Thymus (tissue), 11 donors: ENCODE results near the gene CHMP4A. TPM values are rescaled to one million over a fixed set of nuclear protein-coding genes. Genes with fewer than 3 reads are reported as not detected.
"Not testable (repeated sequence)": the region's sequence is repeated elsewhere in the genome, so short reads cannot be mapped to it uniquely, and the experiment has no call there.

Source experiments
- DNase-seq, 9 donors: peaks; one replicate each; pipeline ENCODE4 v3.0.0-alpha.2; 2013; ENCODE audit warnings: low spot score in 9 of 9, low read depth in 6 of 9, missing footprints in 1 of 9
- H3K27ac ChIP-seq, 2 donors: one replicate each; pipeline ENCODE4 v1.5.1; 2013; ENCODE audit warnings: control low read depth in 1 of 2, low read depth in 1 of 2, low read length in 1 of 2, mild to moderate bottlenecking in 1 of 2, moderate library complexity in 1 of 2
- H3K27me3 ChIP-seq, 2 donors: one replicate each; pipeline ENCODE4 v1.5.1; 2013; ENCODE audit warnings: low read length in 1 of 2; ENCODE audit not compliant: control insufficient read depth in 2 of 2, insufficient read depth in 1 of 2
- H3K36me3 ChIP-seq, 2 donors: one replicate each; pipeline ENCODE4 v1.5.1; 2013; ENCODE audit warnings: low read length in 1 of 2, mild to moderate bottlenecking in 1 of 2, moderate library complexity in 1 of 2; ENCODE audit not compliant: control insufficient read depth in 2 of 2, insufficient read depth in 2 of 2
- H3K4me1 ChIP-seq, 2 donors: one replicate each; pipeline ENCODE4 v1.5.1; 2013; ENCODE audit warnings: low read length in 2 of 2; ENCODE audit not compliant: control insufficient read depth in 2 of 2, insufficient read depth in 2 of 2
- H3K4me3 ChIP-seq, 2 donors: one replicate each; pipeline ENCODE4 v1.5.1; 2013; ENCODE audit warnings: low read length in 2 of 2, control low read depth in 1 of 2, mild to moderate bottlenecking in 1 of 2
- H3K9me3 ChIP-seq, 2 donors: one replicate each; pipeline ENCODE4 v1.5.1; 2013; ENCODE audit warnings: low read length in 1 of 2, mild to moderate bottlenecking in 1 of 2; ENCODE audit not compliant: control insufficient read depth in 2 of 2, insufficient read depth in 1 of 2
- WGBS: extraction: QIAGEN DNeasy Blood & Tissue Kit; methylation state at CpG from one replicate; pipeline ENCODE4 v1.1.7; 2013; 5-methylcytosine and 5-hydroxymethylcytosine counted together
- polyA plus RNA-seq: library from polyadenylated mRNA; stranded (reverse); fragments of 200-250 nt; gene quantifications from one replicate; pipeline ENCODE4 v1.2.3, GENCODE V29; 2013
- total RNA-seq: library from RNA; stranded (reverse); fragments of 120-200 nt; gene quantifications from one replicate; pipeline ENCODE4 v1.2.4, GENCODE V29; 2013
- donor health status: healthy.

CHMP4A gene
- total and polyA plus RNA-seq, 2 donors: 76.9 to 151 TPM

GRCh38 chr14:24251880-24252288 is 38.6 kb upstream of the CHMP4A start:
- no peaks in the 10 kb centered on the region for H3K27me3 ChIP-seq
- no peaks in the 10 kb centered on the region for H3K36me3 ChIP-seq
- H3K4me1 ChIP-seq: peaks cover 0 to 3% of the 10 kb centered on the region in 2 donors
- WGBS: 98% methylated on average over 1 of the region's 1 CpG
- H3K9me3 ChIP-seq: no peaks in the 10 kb centered on the region
- H3K4me3 ChIP-seq: no peak overlapping the region
- no peak overlapping the region for H3K27ac ChIP-seq
- DNase-seq: no peak

- DNase-seq: no peak
- Histone ChIP-seq H3K27me3 (no peaks in the 10 kb centered on the region), H3K36me3 (no peaks in the 10 kb centered on the region), H3K4me3 (no peak overlapping the region), H3K27ac (no peak overlapping the region), H3K4me1 (peaks cover 0 to 7% of the 10 kb centered on the region in 2 donors), H3K9me3 (no peaks in the 10 kb centered on the region)
- WGBS: 87% methylated on average over 4 of the region's 4 CpGs
These were observed 37.1 kb upstream of the CHMP4A start for GRCh38 chr14:24250354-24250753.

- no peak for DNase-seq
- Histone ChIP-seq H3K4me1 (peaks cover 0 to 7% of the 10 kb centered on the region in 2 donors), H3K4me3 (no peak overlapping the region), H3K27ac (no peak overlapping the region), H3K9me3 (no peaks in the 10 kb centered on the region), H3K27me3 (no peaks in the 10 kb centered on the region), H3K36me3 (no peaks in the 10 kb centered on the region)
- WGBS: 86% methylated on average over 13 of the region's 13 CpGs
These were observed 36.1 kb upstream of the CHMP4A start for GRCh38 chr14:24249230-24250021.

- 88% methylated on average over 7 of the region's 7 CpGs for WGBS
- Histone ChIP-seq H3K27me3 (no peaks in the 10 kb centered on the region), H3K4me3 (no peak overlapping the region), H3K36me3 (no peaks in the 10 kb centered on the region), H3K27ac (no peak overlapping the region), H3K9me3 (no peaks in the 10 kb centered on the region), H3K4me1 (peaks cover 3 to 17% of the 10 kb centered on the region in 2 donors)
- DNase-seq: no peak
These were observed 34.1 kb upstream of the CHMP4A start for GRCh38 chr14:24247422-24247821.

- Histone ChIP-seq H3K9me3 (no peaks in the 10 kb centered on the region), H3K27me3 (no peaks in the 10 kb centered on the region), H3K4me3 (no peak overlapping the region), H3K27ac (peak overlapping the region in 1 of 2 donors; percentile 50), H3K4me1 (peaks cover 3 to 20% of the 10 kb centered on the region in 2 donors), H3K36me3 (no peaks in the 10 kb centered on the region)
- DNase-seq: peak in 2 of 9 donors; percentile 15 to 42
- WGBS: 91% methylated on average over 3 of the region's 3 CpGs
These were observed 33.5 kb upstream of the CHMP4A start for GRCh38 chr14:24246765-24247212.

GRCh38 chr14:24245350-24245749 is 32.1 kb upstream of the CHMP4A start:
- peaks cover 12 to 32% of the 10 kb centered on the region in 2 donors for H3K4me1 ChIP-seq
- H3K36me3 ChIP-seq, H3K4me3 ChIP-seq, DNase-seq, H3K27ac ChIP-seq, H3K9me3 ChIP-seq, H3K27me3 ChIP-seq: not testable (repeated sequence)
- 98% methylated on average over 11 of the region's 11 CpGs for WGBS

- Histone ChIP-seq H3K27me3 (no peaks in the 10 kb centered on the region), H3K27ac (peak overlapping the region; percentile 98 to 100), H3K36me3 (peaks cover 26 to 28% of the 10 kb centered on the region in 2 donors), H3K9me3 (no peaks in the 10 kb centered on the region), H3K4me3 (peak overlapping the region; percentile 71 to 82), H3K4me1 (peaks cover 15 to 40% of the 10 kb centered on the region in 2 donors)
- peak in 1 of 9 donors; percentile 9 for DNase-seq
- 43% methylated on average over 10 of the region's 10 CpGs for WGBS
These were observed 30.1 kb upstream of the CHMP4A start for GRCh38 chr14:24243336-24243836.

GRCh38 chr14:24241829-24242443 is 28.6 kb upstream of the CHMP4A start:
- H3K4me3 ChIP-seq: peak overlapping the region; percentile 71 to 82
- no peaks in the 10 kb centered on the region for H3K27me3 ChIP-seq
- WGBS: 6% methylated on average over 39 of the region's 39 CpGs
- DNase-seq: peak in 7 of 9 donors; percentile 91 to 97 (median 93)
- H3K36me3 ChIP-seq: peaks cover 40 to 43% of the 10 kb centered on the region in 2 donors
- peaks cover 15 to 39% of the 10 kb centered on the region in 2 donors for H3K4me1 ChIP-seq
- H3K9me3 ChIP-seq: no peaks in the 10 kb centered on the region
- peak overlapping the region; percentile 98 to 100 for H3K27ac ChIP-seq
